Activated naive CD8-positive, alpha-beta T cell treated with anti-CD3 and anti-CD28 coated beads, Interleukin-2, amount 50 U/mL, for 16 hours (primary cell): ENCODE data around the gene CLSTN3.
"Not testable (repeated sequence)": the region's sequence is repeated elsewhere in the genome, so short reads cannot be mapped to it uniquely, and the experiment has no call there.

Experiments
- DNase-seq: peaks from one replicate; pipeline ENCODE4 v3.0.0-alpha.2; 2020; ENCODE audit warnings: low read depth, low spot score

The CLSTN3 gene

GRCh38 chr12:7150356-7150755, 20.2 kb downstream of the CLSTN3 start:
- no peak for DNase-seq

- no peak for DNase-seq
Observed at GRCh38 chr12:7150841-7151240, 20.7 kb downstream of the CLSTN3 start.

- DNase-seq: no peak
Observed at GRCh38 chr12:7151532-7151931, 21.4 kb downstream of the CLSTN3 start.

GRCh38 chr12:7152818-7153217, 22.6 kb downstream of the CLSTN3 start:
- no peak for DNase-seq

GRCh38 chr12:7154042-7154441, 23.9 kb downstream of the CLSTN3 start:
- no peak for DNase-seq

- DNase-seq: no peak
Observed at GRCh38 chr12:7154901-7155470, 24.8 kb downstream of the CLSTN3 start.

- no peak for DNase-seq
Observed at GRCh38 chr12:7155471-7156034, 25.4 kb downstream of the CLSTN3 start.

GRCh38 chr12:7156259-7157197, 26.4 kb downstream of the CLSTN3 start:
- no peak for DNase-seq

GRCh38 chr12:7157391-7157790, 27.2 kb downstream of the CLSTN3 start:
- DNase-seq: no peak

GRCh38 chr12:7158781-7159609, 28.8 kb downstream of the CLSTN3 start:
- DNase-seq: no peak

GRCh38 chr12:7160183-7160582, 30.0 kb downstream of the CLSTN3 start:
- no peak for DNase-seq

- DNase-seq: no peak
Observed at GRCh38 chr12:7161327-7161726, 31.2 kb downstream of the CLSTN3 start.

- DNase-seq: no peak
Observed at GRCh38 chr12:7161811-7162210, 31.6 kb downstream of the CLSTN3 start.

- DNase-seq: no peak
Observed at GRCh38 chr12:7162691-7163114, 32.5 kb downstream of the CLSTN3 start.

- no peak for DNase-seq
Observed at GRCh38 chr12:7169951-7170350, 39.8 kb downstream of the CLSTN3 start.

GRCh38 chr12:7171854-7172253, 41.7 kb downstream of the CLSTN3 start:
- DNase-seq: no peak

- no peak for DNase-seq
Observed at GRCh38 chr12:7175493-7175892, 45.3 kb downstream of the CLSTN3 start.

GRCh38 chr12:7176595-7176994, 46.4 kb downstream of the CLSTN3 start:
- DNase-seq: no peak

- DNase-seq: no peak
Observed at GRCh38 chr12:7178481-7178880, 48.3 kb downstream of the CLSTN3 start.

- DNase-seq: no peak
Observed at GRCh38 chr12:7180685-7181084, 50.5 kb downstream of the CLSTN3 start.

GRCh38 chr12:7186058-7186457, 55.9 kb downstream of the CLSTN3 start:
- DNase-seq: not testable (repeated sequence)
